HG03039 (cell line): ENCODE data around the gene ATF6.
A peak's percentile ranks its signal among the peaks of the same experiment; 100 is the strongest.

Source experiments
- ATAC-seq: cut with Tn5 transposase; IDR thresholded peaks from one replicate; pipeline ENCODE4 v1.9.1; 2021; ENCODE audit warnings: mild to moderate bottlenecking, moderate library complexity; ENCODE audit not compliant: unreplicated experiment

The ATF6 gene

GRCh38 chr1:161956930-161957329, 190.8 kb downstream of the ATF6 start:
- ATAC-seq, result no peak

DNA sequence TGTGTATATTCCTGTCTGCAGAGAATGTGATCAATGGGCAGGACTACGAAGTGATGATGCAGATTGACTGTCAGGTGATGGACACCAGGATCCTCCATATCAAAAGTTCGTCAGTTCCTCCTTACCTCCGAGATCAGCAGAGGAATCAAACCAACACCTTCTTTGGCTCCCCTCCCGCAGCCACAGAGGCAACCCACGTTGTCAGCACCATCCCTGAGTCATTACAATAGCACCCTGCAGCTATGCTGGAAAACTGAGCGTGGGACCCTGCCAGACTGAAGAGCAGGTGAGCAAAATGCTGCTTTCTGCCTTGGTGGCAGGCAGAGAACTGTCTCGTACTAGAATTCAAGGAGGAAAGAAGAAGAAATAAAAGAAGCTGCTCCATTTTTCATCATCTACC, 192.3 kb downstream of the ATF6 start:
- ATAC-seq, result no peak

DNA sequence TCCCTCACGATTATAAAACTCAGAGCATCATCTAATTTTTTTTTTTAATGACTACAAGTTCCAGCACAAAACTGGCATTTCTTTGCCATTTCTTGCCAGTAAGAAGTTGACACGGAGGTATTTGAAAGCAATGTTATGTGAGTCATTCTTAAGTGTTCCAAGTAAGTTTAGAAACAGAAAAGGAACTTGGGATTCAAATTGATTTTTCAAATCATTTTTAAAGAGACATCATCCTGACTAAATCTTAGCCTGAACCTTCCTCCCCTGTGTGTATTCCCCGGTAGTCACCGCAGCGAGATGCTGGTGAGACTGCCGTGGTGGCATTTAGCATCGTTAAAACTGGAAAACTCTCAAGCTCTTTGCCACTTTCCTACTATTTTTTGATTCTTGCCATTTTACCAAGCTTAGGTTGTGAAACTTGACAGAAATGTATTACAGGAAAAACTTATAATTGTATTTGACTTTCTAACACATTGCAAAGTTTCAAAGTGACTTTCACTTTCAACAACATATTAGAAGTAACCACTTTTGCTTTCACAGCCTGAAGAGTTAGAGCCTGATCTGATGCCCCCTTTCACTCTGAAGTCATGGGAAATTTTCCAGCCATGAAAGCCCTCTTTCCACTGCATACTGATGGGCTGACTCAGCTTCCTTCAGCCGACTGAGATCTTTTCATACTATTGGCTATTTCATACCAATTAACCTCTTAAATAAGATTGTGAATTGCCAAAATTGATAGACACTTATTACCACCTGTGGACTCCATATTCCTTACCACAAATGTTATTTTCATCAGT, 196.2 kb downstream of the ATF6 start:
- ATAC-seq, result peak; percentile 77

DNA sequence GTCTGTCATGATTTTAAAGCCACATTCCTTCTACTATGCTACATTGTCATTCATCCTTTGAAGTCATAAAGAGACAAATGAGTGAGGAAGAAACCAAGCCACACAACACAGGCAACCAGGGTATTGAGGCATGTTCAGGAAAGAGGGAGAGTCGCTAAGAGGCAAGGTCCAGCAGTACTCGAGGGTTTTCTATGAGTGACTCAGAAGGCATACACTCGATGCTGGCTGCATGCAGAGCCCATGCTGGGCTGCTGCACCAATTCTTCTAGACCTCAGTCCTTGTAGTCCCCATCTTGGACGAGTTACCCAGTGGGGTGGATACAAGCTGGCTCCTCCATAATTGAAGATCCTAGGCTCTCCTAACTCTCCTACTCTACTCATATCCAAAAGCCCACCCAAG, 199.9 kb downstream of the ATF6 start:
- ATAC-seq, result no peak

- no peak for ATAC-seq
Measured at GRCh38 chr1:161970036-161970435, 203.9 kb downstream of the ATF6 start.

- no peak for ATAC-seq
Measured at GRCh38 chr1:161970633-161971032, 204.5 kb downstream of the ATF6 start.

DNA sequence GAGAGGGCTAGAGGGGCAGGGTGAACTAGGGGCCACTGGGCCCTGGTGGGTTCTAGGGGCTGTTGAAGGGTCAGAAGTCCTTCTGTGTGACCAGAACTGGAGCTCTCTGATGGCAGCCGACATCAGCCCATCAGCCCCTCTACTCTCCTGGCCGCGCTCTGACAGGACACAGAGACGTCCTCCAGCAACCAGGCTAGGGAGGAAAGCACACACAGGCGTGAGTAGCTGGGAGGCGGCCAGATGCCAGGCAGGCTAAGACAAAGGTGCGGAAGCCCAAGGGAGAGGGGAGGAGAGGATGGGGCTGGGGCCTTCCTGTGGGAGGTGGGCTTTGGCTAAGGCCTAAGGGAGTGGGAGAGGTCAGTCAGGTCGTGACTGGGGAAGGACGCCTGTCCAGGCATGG, 206.7 kb downstream of the ATF6 start:
- ATAC-seq, result no peak

DNA sequence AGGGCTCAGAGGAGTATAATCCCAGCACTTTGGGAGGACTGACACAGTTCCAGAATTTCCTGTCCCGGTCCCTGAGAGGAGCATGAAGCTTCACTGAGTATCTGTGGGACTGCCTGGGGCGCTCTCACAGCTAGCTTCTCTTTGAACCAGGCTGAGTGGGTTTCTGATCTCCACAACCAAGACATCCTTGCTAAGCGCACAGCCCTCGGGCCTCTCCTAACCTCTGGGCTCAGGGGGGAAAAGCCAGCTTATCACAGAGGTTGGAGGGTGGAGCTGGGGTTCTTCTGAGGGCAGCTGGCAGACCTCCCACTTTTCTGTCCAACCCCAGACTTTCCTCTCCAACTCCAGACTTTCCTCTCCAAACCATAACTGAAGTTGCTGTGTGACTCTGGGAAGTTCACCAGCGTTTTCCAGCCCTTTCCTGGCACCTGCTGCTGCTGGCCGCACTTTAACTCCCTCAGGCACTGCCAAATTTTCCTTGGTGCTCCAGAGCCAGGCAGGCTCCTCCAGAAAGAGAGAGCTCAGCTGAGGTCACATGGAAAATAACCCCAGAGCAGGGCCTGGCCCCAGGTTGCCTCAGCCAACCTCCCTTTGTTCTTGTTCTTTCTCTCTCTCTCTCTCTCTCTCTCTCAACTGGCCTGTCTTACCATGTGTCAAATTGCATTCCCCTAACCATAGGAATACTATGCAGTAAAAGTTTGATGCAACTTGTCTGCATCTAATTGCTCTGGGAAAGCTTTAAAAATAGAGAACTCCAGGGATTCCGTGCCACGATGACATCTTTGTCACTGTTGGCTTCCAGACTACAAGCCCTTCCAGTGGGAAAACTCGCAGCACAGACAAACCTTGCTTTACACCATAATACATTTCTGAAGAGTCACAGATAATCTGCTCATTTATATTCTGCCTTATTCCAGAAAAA, 208.1 kb downstream of the ATF6 start:
- ATAC-seq, result no peak

GRCh38 chr1:161978011-161978790, 212.1 kb downstream of the ATF6 start:
- no peak for ATAC-seq

- no peak for ATAC-seq
Measured at GRCh38 chr1:161981126-161981525, 215.0 kb downstream of the ATF6 start.

DNA sequence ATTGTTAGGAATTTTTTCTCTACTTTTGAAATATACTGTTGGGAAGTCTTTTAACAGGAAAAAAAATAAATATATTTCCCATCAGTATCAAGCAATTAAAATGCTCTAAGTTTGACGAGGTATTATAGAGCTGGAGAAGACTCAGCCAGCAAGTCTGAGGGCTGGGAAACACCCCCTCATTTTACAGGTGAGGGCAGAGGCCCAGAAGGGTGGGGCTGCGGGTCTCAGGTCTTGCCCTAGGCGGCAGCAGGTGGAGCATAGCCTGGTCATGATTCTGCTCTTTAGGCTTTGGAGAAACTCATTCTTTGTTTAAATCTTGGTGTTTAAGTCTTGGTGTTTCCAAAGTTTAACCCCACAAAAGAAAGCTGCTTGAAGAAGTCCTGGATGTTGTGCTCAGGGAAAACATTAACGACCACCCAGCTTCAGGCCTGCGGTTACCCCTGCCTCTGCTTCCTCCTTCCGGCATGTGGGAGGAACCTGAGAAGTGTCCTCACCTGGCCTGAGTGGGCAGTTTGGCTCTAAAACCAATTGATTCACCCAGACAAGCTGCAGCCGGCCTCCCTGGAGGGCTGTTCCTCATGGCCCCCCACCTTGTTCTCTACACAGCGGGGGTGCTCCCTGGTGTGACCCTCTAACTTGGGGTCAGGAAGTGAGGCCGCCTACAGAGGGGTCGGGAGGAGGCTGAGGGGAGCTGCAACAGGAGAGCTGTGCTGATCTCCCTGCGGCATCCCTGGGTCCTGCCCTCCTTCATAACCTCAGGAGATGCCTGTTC, 215.8 kb downstream of the ATF6 start:
- ATAC-seq, result no peak

DNA sequence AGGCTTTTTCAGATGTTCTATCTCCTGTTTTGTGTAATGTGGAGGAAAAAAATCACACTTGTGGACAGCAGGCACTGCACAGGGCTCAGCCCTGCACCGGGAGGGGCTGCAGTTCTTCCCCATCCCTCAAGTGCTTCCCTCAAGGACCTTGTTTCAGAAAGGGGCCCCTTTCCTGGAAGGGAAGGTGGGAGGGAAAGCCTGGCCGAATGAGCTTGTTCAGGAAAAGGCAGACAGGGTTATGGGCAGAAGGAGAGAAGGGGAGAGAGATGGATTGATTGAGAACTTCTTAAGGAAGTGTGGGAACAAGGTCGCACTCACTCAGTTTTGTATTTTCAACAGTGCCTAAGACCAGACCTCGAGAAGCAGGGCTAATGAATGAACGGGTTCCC, 216.4 kb downstream of the ATF6 start:
- ATAC-seq, result no peak

- ATAC-seq, result no peak
Measured at GRCh38 chr1:161982917-161983316, 216.8 kb downstream of the ATF6 start.

- no peak for ATAC-seq
Measured at GRCh38 chr1:161983725-161984124, 217.6 kb downstream of the ATF6 start.

- ATAC-seq, result no peak
Measured at GRCh38 chr1:161985301-161985822, 219.2 kb downstream of the ATF6 start.

DNA sequence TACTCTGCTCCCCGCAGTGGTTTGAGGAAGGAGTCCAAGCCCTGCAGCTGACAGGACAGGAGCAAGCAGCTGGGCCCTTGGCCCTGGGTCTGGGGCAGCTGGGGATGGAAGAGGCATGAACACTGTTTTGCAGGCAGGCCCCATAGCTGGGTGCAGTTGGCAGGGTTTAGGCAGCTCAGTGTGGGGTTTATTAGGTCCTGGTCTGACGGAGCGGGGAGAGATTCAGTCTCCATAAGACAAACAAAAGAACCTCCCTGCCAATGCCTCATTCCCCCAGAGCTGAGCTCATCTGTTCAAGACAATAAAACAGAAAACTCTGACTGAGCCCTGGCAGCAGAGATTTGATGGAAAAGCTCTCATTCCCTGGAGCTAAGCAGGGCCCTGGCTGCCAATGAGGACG, 220.2 kb downstream of the ATF6 start:
- ATAC-seq, result no peak

DNA sequence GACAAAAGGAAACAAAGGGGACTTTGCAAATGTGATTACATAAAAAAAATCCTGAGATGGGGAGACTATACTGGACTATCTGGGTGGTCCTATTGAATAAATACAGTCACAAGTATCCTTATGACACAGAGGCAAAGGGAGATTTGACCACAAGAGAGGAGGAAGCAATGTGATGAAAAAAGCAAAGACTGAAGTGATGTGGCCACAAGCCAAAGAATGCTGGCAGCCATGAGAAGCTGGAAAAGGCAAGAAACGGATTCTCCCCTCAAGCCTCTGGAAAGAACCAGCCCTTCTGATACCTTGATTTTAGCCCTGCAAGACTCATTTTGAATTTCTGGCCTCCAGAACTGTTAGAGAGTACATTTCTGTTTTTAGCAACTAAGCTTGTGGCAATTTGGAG, 221.2 kb downstream of the ATF6 start:
- ATAC-seq, result no peak

DNA sequence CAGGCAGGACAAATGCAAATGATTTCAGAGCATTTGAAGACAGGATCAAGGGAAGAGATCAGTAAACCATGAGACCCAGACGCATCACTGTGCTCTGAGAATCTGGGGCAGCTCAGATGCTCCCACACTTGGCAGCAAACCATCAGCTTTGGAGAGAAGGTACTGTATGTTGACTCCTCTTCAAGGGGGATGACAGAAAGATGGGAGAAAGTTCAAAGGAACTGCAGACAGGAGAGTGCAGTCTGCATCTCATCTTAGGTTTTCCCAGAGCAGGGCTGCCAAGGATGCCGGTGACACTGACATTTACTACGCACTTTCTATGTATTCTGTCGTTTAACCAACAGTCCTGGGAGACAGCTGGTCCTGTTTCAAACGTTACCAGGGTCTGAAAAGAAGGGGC, 221.8 kb downstream of the ATF6 start:
- ATAC-seq, result no peak

GRCh38 chr1:161988413-161988812, 222.3 kb downstream of the ATF6 start:
- ATAC-seq, result no peak

- no peak for ATAC-seq
Measured at GRCh38 chr1:161989108-161989507, 223.0 kb downstream of the ATF6 start.
